ENCODE data around the gene MEAK7. TPM values are rescaled to one million over a fixed set of nuclear protein-coding genes. Genes with fewer than 3 reads are reported as not detected.

Gene MEAK7
- total RNA-seq, 1 experiment from 2014 or later = 19.2 TPM

- H3F3A ChIP-seq (ENCODE audit: low read length, unreplicated experiment) = no peaks in the 10 kb centered on the region
- H3K4me1 ChIP-seq (ENCODE audit: insufficient read depth, low read length) = peaks cover 8% of the 10 kb centered on the region; the same call in 1 of the 2 replicates
- ATAC-seq (no peak), DNase-seq (no peak)
- no peaks in the 10 kb centered on the region for H3K36me3 ChIP-seq (ENCODE audit: low read depth, low read length)
- no TSS peak for BruUV-seq (replicated peaks)
- intact Hi-C loops (cut with micrococcal nuclease) = no loop called here
- H3K9me3 ChIP-seq (ENCODE audit: low read length) = no peaks in the 10 kb centered on the region
- no peaks in the 10 kb centered on the region for H3K9me2 ChIP-seq (replicated peaks; ENCODE audit: low read length)
- no peaks in the 10 kb centered on the region for H4K20me1 ChIP-seq (ENCODE audit: low read length)
- POLR2A ChIA-PET (ENCODE audit: unreplicated experiment) = no interaction called here
- H2AFZ ChIP-seq (ENCODE audit: low read length) = no peak overlapping the region
- no peak overlapping the region for H3K9ac ChIP-seq (ENCODE audit: low read length)
- no peaks in the 10 kb centered on the region for H3K79me2 ChIP-seq (ENCODE audit: low read length)
- H3K4me3 ChIP-seq (ENCODE audit: low read length) = no peak overlapping the region
- H3K4me2 ChIP-seq (ENCODE audit: low read length) = no peak overlapping the region
- H3K27me3 ChIP-seq (ENCODE audit: low read length) = no peaks in the 10 kb centered on the region
- CTCF ChIA-PET = no interaction called here
- no peak overlapping the region for H3K27ac ChIP-seq (ENCODE audit: low read length)
- TF ChIP-seq EZH2phosphoT487 (IDR thresholded peaks at IDR 0.05; ENCODE audit: borderline replicate concordance, low read length) (no peak), EZH2 (IDR thresholded peaks at IDR 0.05; ENCODE audit: low read length, unreplicated experiment) (no peak)
- TF ChIP-seq, protein P1, sequence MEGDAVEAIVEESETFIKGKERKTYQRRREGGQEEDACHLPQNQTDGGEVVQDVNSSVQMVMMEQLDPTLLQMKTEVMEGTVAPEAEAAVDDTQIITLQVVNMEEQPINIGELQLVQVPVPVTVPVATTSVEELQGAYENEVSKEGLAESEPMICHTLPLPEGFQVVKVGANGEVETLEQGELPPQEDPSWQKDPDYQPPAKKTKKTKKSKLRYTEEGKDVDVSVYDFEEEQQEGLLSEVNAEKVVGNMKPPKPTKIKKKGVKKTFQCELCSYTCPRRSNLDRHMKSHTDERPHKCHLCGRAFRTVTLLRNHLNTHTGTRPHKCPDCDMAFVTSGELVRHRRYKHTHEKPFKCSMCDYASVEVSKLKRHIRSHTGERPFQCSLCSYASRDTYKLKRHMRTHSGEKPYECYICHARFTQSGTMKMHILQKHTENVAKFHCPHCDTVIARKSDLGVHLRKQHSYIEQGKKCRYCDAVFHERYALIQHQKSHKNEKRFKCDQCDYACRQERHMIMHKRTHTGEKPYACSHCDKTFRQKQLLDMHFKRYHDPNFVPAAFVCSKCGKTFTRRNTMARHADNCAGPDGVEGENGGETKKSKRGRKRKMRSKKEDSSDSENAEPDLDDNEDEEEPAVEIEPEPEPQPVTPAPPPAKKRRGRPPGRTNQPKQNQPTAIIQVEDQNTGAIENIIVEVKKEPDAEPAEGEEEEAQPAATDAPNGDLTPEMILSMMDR (conservative IDR thresholded peaks at IDR 0.05; ENCODE audit: low read depth, low read length) = no peak
Observed at GRCh38 chr16:84459941-84460405, 44.5 kb downstream of the MEAK7 start.

GRCh38 chr16:84459533-84459894, 44.9 kb downstream of the MEAK7 start:
- no peaks in the 10 kb centered on the region for H3K9me2 ChIP-seq (replicated peaks; ENCODE audit: low read length)
- H4K20me1 ChIP-seq (ENCODE audit: low read length) = no peaks in the 10 kb centered on the region
- H3K9me3 ChIP-seq (ENCODE audit: low read length) = no peaks in the 10 kb centered on the region
- H3K27ac ChIP-seq (ENCODE audit: low read length) = no peak overlapping the region
- H3K4me3 ChIP-seq (ENCODE audit: low read length) = no peak overlapping the region
- H3K36me3 ChIP-seq (ENCODE audit: low read depth, low read length) = no peaks in the 10 kb centered on the region
- no peak for ATAC-seq
- TF ChIP-seq EZH2phosphoT487 (IDR thresholded peaks at IDR 0.05; ENCODE audit: borderline replicate concordance, low read length) = no peak
- TF ChIP-seq, protein P1 (conservative IDR thresholded peaks at IDR 0.05; ENCODE audit: low read depth, low read length) = no peak
- TF ChIP-seq EZH2 (IDR thresholded peaks at IDR 0.05; ENCODE audit: low read length, unreplicated experiment) = no peak
- no peaks in the 10 kb centered on the region for H3K27me3 ChIP-seq (ENCODE audit: low read length)
- H3K4me1 ChIP-seq (ENCODE audit: insufficient read depth, low read length) = peaks cover 8% of the 10 kb centered on the region; the same call in 1 of the 2 replicates
- no peak for DNase-seq
- no peaks in the 10 kb centered on the region for H3F3A ChIP-seq (ENCODE audit: low read length, unreplicated experiment)
- H2AFZ ChIP-seq (ENCODE audit: low read length) = no peak overlapping the region
- POLR2A ChIA-PET (ENCODE audit: unreplicated experiment) = no interaction called here
- H3K79me2 ChIP-seq (ENCODE audit: low read length) = no peaks in the 10 kb centered on the region
- H3K4me2 ChIP-seq (ENCODE audit: low read length) = no peak overlapping the region
- CTCF ChIA-PET = no interaction called here
- intact Hi-C loops (cut with micrococcal nuclease) = no loop called here
- H3K9ac ChIP-seq (ENCODE audit: low read length) = no peak overlapping the region
- BruUV-seq (replicated peaks) = no TSS peak

DNA sequence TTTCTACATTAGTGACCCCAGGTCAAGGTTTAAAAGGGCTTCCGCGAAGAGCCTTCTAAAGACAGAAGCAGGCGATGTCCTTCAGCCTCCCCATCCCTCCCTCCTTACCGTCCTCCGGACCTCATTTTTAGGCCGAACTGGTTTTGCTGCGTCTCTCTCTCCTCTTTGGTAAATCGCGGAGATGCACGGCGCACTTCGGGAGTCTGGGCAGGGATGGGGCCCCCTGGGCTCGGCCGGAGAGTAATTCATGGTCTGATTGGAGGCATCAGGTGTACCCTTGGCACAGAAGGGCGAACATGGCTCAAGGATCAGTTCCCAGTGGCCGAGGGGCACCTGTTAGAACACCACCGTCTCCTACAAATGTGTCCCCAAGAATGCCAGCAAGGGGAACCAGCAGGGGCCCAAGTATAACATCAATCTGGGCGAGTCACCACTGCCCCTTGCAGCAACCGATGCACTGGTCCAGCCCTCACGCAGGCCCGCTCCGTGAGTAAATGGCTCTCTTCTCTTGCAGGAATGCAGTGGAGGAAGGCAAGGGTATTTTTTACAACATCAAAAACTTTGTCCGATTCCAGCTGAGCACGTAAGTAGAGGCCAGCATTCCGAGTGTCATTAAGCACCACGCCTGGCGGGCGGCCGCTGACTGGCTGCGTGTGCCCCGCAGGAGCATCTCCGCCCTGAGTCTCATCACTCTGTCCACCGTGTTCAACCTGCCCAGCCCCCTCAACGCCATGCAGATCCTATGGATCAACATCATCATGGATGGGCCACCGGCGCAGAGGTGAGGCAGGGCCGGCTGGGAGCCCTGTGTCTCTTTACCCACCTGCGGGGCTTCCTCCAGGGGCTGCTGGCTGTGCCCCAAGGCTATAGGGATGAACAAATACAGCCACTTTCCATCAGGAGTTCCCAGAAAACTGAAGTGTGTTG, 45.6 kb downstream of the MEAK7 start:
- peaks cover 8% of the 10 kb centered on the region; the same call in 1 of the 2 replicates for H3K4me1 ChIP-seq (ENCODE audit: insufficient read depth, low read length)
- BruUV-seq (replicated peaks) = no TSS peak
- no peak overlapping the region for H3K4me3 ChIP-seq (ENCODE audit: low read length)
- no peaks in the 10 kb centered on the region for H4K20me1 ChIP-seq (ENCODE audit: low read length)
- no peak for TF ChIP-seq EZH2 (IDR thresholded peaks at IDR 0.05; ENCODE audit: low read length, unreplicated experiment)
- no peak for TF ChIP-seq EZH2phosphoT487 (IDR thresholded peaks at IDR 0.05; ENCODE audit: borderline replicate concordance, low read length)
- TF ChIP-seq, protein P1 (conservative IDR thresholded peaks at IDR 0.05; ENCODE audit: low read depth, low read length) = no peak
- ATAC-seq (no peak), DNase-seq (no peak)
- H3K27me3 ChIP-seq (ENCODE audit: low read length) = no peaks in the 10 kb centered on the region
- POLR2A ChIA-PET (ENCODE audit: unreplicated experiment) = no interaction called here
- no peak overlapping the region for H3K9ac ChIP-seq (ENCODE audit: low read length)
- no peak overlapping the region for H3K4me2 ChIP-seq (ENCODE audit: low read length)
- no peaks in the 10 kb centered on the region for H3K36me3 ChIP-seq (ENCODE audit: low read depth, low read length)
- intact Hi-C loops (cut with micrococcal nuclease) = no loop called here
- no peaks in the 10 kb centered on the region for H3K9me2 ChIP-seq (replicated peaks; ENCODE audit: low read length)
- H3K79me2 ChIP-seq (ENCODE audit: low read length) = no peaks in the 10 kb centered on the region
- no peak overlapping the region for H2AFZ ChIP-seq (ENCODE audit: low read length)
- CTCF ChIA-PET = no interaction called here
- no peaks in the 10 kb centered on the region for H3K9me3 ChIP-seq (ENCODE audit: low read length)
- no peak overlapping the region for H3K27ac ChIP-seq (ENCODE audit: low read length)
- H3F3A ChIP-seq (ENCODE audit: low read length, unreplicated experiment) = no peaks in the 10 kb centered on the region
